HTERT RPE-1 (cell line): Measurements from ENCODE around the gene ITGB1BP2.
"Not testable (repeated sequence)": the region's sequence is repeated elsewhere in the genome, so short reads cannot be mapped to it uniquely, and the experiment has no call there.

Source experiments
- in situ Hi-C: fragments of 300-500 bp; cut with MboI; formaldehyde crosslinking; loops from 4 replicates; pipeline ENCODE4 v1.14.3; 2020; ENCODE audit warnings: low sequenced_read_pairs

ITGB1BP2 gene

GRCh38 chrX:71301195-71301924, at the start of gene ITGB1BP2:
Gene ITGB1BP2, plus strand, starts transcription at chrX:71301750. Its CDS starts 57 bp downstream, at chrX:71301807.
- in situ Hi-C loops: no loop called here

GRCh38 chrX:71252221-71252620, 49.3 kb upstream of the ITGB1BP2 start:
- in situ Hi-C loops: no loop called here

GRCh38 chrX:71253253-71254091, 48.1 kb upstream of the ITGB1BP2 start:
- in situ Hi-C loops: no loop called here

- in situ Hi-C loops: no loop called here
These were observed 47.2 kb upstream of the ITGB1BP2 start, which contains the start of gene ZMYM3 for GRCh38 chrX:71254092-71254963. Gene ZMYM3, minus strand, starts transcription at chrX:71254140. Its CDS starts 885 bp downstream, at chrX:71253255.

- in situ Hi-C loops: no loop called here
These were observed 45.5 kb upstream of the ITGB1BP2 start for GRCh38 chrX:71256051-71256450.

- in situ Hi-C loops: no loop called here
These were observed 44.7 kb upstream of the ITGB1BP2 start for GRCh38 chrX:71256856-71257255.

- in situ Hi-C loops: not testable (repeated sequence)
These were observed 32.9 kb upstream of the ITGB1BP2 start for GRCh38 chrX:71268624-71269023.

- in situ Hi-C loops: no loop called here
These were observed 31.7 kb upstream of the ITGB1BP2 start for GRCh38 chrX:71269801-71270395.

GRCh38 chrX:71272313-71272712, 29.2 kb upstream of the ITGB1BP2 start:
- in situ Hi-C loops: not testable (repeated sequence)

GRCh38 chrX:71281300-71281699, 20.2 kb upstream of the ITGB1BP2 start:
- in situ Hi-C loops: not testable (repeated sequence)

- in situ Hi-C loops: no loop called here
These were observed 18.8 kb upstream of the ITGB1BP2 start for GRCh38 chrX:71282514-71283402.

- in situ Hi-C loops: no loop called here
These were observed 18.0 kb upstream of the ITGB1BP2 start, which contains the start of gene NONO for GRCh38 chrX:71283403-71284143. Gene NONO, plus strand, starts transcription at chrX:71283635. Its CDS starts 7,003 bp downstream, at chrX:71290638.

GRCh38 chrX:71285929-71286328, 15.6 kb upstream of the ITGB1BP2 start:
- in situ Hi-C loops: no loop called here

GRCh38 chrX:71291381-71291780, 10.2 kb upstream of the ITGB1BP2 start:
- in situ Hi-C loops: no loop called here

- in situ Hi-C loops: no loop called here
These were observed 8.7 kb upstream of the ITGB1BP2 start for GRCh38 chrX:71292669-71293365.

GRCh38 chrX:71296806-71297205, 4.7 kb upstream of the ITGB1BP2 start:
- in situ Hi-C loops: no loop called here

GRCh38 chrX:71298119-71298518, 3.4 kb upstream of the ITGB1BP2 start:
- in situ Hi-C loops: no loop called here

GRCh38 chrX:71300064-71300463, 1.5 kb upstream of the ITGB1BP2 start:
- in situ Hi-C loops: not testable (repeated sequence)
